ENCODE results near the gene BICRA.

BICRA gene

DNA sequence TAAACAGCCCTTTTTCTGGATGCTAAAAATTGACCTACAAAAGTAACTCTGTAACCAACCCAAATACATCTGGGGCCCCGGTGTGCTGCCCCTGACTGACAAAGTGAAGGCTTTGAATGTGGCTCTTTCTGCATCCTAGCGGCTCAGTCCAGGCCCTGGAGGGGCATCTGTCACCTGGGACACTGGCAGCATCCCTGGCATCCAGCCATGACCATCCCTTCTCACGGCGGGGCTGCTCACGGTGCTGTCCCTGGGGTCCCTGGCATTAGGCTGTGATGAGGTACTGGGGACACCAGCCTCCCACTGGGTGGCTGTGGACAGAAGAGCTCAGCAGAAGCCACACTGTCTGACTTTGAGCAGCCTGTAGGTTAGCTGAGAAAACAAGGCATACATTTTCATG lies 34.3 kb downstream of the BICRA start:
- H4K20me1 ChIP-seq (ENCODE audit: insufficient read depth, low read length) = peaks cover 54% of the 10 kb centered on the region
- H3K4me2 ChIP-seq (ENCODE audit: insufficient read depth, low read length) = no peak overlapping the region
- H3K4me3 ChIP-seq (ENCODE audit: low read depth in 1 of 2, low read length in 2 of 2) = no peak overlapping the region
- TF ChIP-seq, protein P1, sequence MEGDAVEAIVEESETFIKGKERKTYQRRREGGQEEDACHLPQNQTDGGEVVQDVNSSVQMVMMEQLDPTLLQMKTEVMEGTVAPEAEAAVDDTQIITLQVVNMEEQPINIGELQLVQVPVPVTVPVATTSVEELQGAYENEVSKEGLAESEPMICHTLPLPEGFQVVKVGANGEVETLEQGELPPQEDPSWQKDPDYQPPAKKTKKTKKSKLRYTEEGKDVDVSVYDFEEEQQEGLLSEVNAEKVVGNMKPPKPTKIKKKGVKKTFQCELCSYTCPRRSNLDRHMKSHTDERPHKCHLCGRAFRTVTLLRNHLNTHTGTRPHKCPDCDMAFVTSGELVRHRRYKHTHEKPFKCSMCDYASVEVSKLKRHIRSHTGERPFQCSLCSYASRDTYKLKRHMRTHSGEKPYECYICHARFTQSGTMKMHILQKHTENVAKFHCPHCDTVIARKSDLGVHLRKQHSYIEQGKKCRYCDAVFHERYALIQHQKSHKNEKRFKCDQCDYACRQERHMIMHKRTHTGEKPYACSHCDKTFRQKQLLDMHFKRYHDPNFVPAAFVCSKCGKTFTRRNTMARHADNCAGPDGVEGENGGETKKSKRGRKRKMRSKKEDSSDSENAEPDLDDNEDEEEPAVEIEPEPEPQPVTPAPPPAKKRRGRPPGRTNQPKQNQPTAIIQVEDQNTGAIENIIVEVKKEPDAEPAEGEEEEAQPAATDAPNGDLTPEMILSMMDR (IDR thresholded peaks at IDR 0.05; ENCODE audit: borderline replicate concordance, extremely low read depth, low read length, poor library complexity, severe bottlenecking) = no peak
- no peak for TF ChIP-seq EZH2 (IDR thresholded peaks at IDR 0.05; ENCODE audit: borderline replicate concordance, low read depth, low read length, severe bottlenecking)
- no peaks in the 10 kb centered on the region for H3K4me1 ChIP-seq (ENCODE audit: insufficient read depth, low read length)
- peaks cover 64% of the 10 kb centered on the region for H3K79me2 ChIP-seq (ENCODE audit: insufficient read depth, low read length)
- H2AFZ ChIP-seq (ENCODE audit: low read depth, low read length) = no peak overlapping the region
- no peak overlapping the region for H3K9ac ChIP-seq (ENCODE audit: low read depth, low read length)
- no peak for ATAC-seq (ENCODE audit: insufficient read depth, low read depth)
- H3K27ac ChIP-seq (ENCODE audit: low read length) = no peak overlapping the region
- H3K36me3 ChIP-seq (ENCODE audit: insufficient read depth, low read length) = 0 out of 2 replicates have a peak, but pooled peaks cover 7% of the 10 kb centered on the region
- DNase-seq = no peak
- H3K27me3 ChIP-seq (ENCODE audit: insufficient read depth, low read length, poor library complexity) = no peaks in the 10 kb centered on the region
- no peaks in the 10 kb centered on the region for H3K9me3 ChIP-seq (ENCODE audit: insufficient read depth, low read length, severe bottlenecking)

DNA sequence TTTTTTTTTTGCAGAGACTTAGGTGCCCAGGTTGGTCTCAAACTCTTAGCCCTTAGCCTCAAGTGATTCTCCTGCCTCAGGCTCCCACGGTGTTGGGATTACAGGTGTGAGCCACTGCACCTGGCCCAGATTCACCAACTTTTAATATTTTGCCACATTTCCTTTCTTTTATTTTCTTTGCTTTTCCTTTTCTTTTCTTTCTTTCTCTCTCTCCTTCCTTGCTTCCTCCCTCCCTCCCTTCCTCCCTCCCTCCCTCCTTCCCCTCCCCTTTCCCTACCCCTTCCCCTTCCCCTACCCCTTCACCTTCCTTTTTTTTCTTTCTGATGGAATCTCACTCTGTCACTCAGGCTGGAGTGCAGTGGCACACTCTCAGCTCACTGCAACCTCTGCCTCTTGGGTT lies 35.3 kb downstream of the BICRA start:
- Histone ChIP-seq H3K4me2 (ENCODE audit: insufficient read depth, low read length) (no peak overlapping the region), H3K9me3 (ENCODE audit: insufficient read depth, low read length, severe bottlenecking) (no peaks in the 10 kb centered on the region), H3K27me3 (ENCODE audit: insufficient read depth, low read length, poor library complexity) (no peaks in the 10 kb centered on the region), H3K36me3 (ENCODE audit: insufficient read depth, low read length) (0 out of 2 replicates have a peak, but pooled peaks cover 7% of the 10 kb centered on the region), H3K9ac (ENCODE audit: low read depth, low read length) (no peak overlapping the region), H3K4me1 (ENCODE audit: insufficient read depth, low read length) (no peaks in the 10 kb centered on the region), H4K20me1 (ENCODE audit: insufficient read depth, low read length) (peaks cover 50% of the 10 kb centered on the region), H3K79me2 (ENCODE audit: insufficient read depth, low read length) (peaks cover 66% of the 10 kb centered on the region), H3K4me3 (ENCODE audit: low read depth in 1 of 2, low read length in 2 of 2) (no peak overlapping the region), H2AFZ (ENCODE audit: low read depth, low read length) (no peak overlapping the region), H3K27ac (ENCODE audit: low read length) (no peak overlapping the region)
- ATAC-seq (ENCODE audit: insufficient read depth, low read depth) = no peak
- TF ChIP-seq, protein P1 (IDR thresholded peaks at IDR 0.05; ENCODE audit: borderline replicate concordance, extremely low read depth, low read length, poor library complexity, severe bottlenecking) = no peak
- TF ChIP-seq EZH2 (IDR thresholded peaks at IDR 0.05; ENCODE audit: borderline replicate concordance, low read depth, low read length, severe bottlenecking) = no peak
- no peak for DNase-seq

DNA sequence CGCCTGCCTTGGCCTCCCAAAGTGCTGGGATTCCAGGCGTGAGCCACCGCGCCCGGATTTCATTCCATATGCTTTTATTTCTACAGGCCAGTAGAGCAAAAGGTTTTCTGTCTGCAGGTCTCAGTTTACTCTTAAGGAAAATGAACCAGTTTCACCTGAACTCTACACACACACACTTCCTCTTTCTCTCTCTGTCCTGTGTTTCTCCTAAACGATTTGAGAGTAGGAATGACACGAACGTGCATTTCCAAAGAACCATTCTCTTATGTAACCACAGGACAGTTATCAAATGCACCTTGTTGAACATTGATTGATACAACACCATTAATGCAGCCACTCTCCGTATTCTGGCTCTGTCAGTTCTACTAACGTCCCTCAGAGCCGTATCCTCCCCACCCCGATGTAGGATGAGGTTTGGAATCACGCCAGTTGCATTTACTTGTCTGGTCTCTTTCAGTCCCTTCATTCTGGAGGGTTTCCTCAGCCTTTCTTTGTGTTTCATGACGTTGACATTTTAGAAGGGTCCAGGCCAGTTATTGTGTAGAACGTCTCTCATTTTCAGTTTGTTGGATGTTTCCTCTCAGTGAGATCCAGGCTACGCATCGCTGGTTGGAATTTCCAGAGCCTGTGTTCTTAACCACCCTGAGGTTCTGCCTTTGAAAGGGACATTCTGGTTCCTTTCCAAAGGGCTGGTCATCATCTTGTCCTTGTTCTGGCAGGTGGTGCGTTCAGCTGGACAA lies 36.0 kb downstream of the BICRA start:
- no peaks in the 10 kb centered on the region for H3K27me3 ChIP-seq (ENCODE audit: insufficient read depth, low read length, poor library complexity)
- no peaks in the 10 kb centered on the region for H3K9me3 ChIP-seq (ENCODE audit: insufficient read depth, low read length, severe bottlenecking)
- no peak overlapping the region for H3K27ac ChIP-seq (ENCODE audit: low read length)
- no peak overlapping the region for H3K4me2 ChIP-seq (ENCODE audit: insufficient read depth, low read length)
- ATAC-seq (ENCODE audit: insufficient read depth, low read depth) (no peak), DNase-seq (no peak)
- peaks cover 68% of the 10 kb centered on the region for H3K79me2 ChIP-seq (ENCODE audit: insufficient read depth, low read length)
- H3K4me1 ChIP-seq (ENCODE audit: insufficient read depth, low read length) = no peaks in the 10 kb centered on the region
- H3K36me3 ChIP-seq (ENCODE audit: insufficient read depth, low read length) = 0 out of 2 replicates have a peak, but pooled peaks cover 7% of the 10 kb centered on the region
- no peak for TF ChIP-seq EZH2 (IDR thresholded peaks at IDR 0.05; ENCODE audit: borderline replicate concordance, low read depth, low read length, severe bottlenecking)
- TF ChIP-seq, protein P1 (IDR thresholded peaks at IDR 0.05; ENCODE audit: borderline replicate concordance, extremely low read depth, low read length, poor library complexity, severe bottlenecking) = no peak
- H3K9ac ChIP-seq (ENCODE audit: low read depth, low read length) = no peak overlapping the region
- no peak overlapping the region for H3K4me3 ChIP-seq (ENCODE audit: low read depth in 1 of 2, low read length in 2 of 2)
- peaks cover 47% of the 10 kb centered on the region for H4K20me1 ChIP-seq (ENCODE audit: insufficient read depth, low read length)
- H2AFZ ChIP-seq (ENCODE audit: low read depth, low read length) = no peak overlapping the region

All from DND-41 (cell line).